Measurements from ENCODE around the gene MAN1A2.

- TF ChIP-seq CTCF (IDR thresholded peaks at IDR 0.05) (no peak), POLR2A (IDR thresholded peaks at IDR 0.05) (no peak), POLR2AphosphoS5 (IDR thresholded peaks at IDR 0.05) (no peak), EP300 (IDR thresholded peaks at IDR 0.05) (no peak)
These were observed 5.7 kb downstream of the MAN1A2 start for GRCh38 chr1:117372863-117373412.
